Stimulated activated CD8-positive, alpha-beta memory T cell treated with anti-CD3 and anti-CD28 coated beads, Interleukin-15, amount 100 ng/mL, for 4 hours (primary cell): Measurements from ENCODE around the gene SYPL1.

Source experiments
- DNase-seq, 2 donors: peaks; one replicate each; pipeline ENCODE4 v3.0.0-alpha.2; 2020; ENCODE audit warnings: low read depth in 2 of 2

Gene SYPL1

GRCh38 chr7:106121189-106121810 is 9.2 kb upstream of the SYPL1 start:
- DNase-seq: no peak

DNA sequence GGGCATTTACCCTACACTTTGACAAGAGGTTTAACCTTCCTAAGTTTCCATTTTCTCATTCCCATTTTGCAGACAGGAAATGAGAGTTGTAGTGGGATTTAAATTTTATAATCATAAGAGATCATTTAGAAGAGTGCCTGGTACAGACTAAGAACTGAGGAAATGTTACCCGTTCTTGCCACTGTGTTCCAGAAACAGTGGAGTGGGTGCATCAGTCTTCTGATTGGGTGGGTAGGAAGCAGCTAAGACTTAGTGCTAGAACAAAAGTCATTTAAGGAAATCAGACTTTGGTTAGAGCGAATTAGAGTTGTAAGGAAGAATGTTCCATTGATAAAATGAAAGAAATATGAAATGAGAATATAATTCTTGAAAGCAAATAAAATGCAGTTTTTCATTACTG is 8.4 kb upstream of the SYPL1 start:
- no peak for DNase-seq

- no peak for DNase-seq
Observed at GRCh38 chr7:106119719-106120118, 7.6 kb upstream of the SYPL1 start.

DNA sequence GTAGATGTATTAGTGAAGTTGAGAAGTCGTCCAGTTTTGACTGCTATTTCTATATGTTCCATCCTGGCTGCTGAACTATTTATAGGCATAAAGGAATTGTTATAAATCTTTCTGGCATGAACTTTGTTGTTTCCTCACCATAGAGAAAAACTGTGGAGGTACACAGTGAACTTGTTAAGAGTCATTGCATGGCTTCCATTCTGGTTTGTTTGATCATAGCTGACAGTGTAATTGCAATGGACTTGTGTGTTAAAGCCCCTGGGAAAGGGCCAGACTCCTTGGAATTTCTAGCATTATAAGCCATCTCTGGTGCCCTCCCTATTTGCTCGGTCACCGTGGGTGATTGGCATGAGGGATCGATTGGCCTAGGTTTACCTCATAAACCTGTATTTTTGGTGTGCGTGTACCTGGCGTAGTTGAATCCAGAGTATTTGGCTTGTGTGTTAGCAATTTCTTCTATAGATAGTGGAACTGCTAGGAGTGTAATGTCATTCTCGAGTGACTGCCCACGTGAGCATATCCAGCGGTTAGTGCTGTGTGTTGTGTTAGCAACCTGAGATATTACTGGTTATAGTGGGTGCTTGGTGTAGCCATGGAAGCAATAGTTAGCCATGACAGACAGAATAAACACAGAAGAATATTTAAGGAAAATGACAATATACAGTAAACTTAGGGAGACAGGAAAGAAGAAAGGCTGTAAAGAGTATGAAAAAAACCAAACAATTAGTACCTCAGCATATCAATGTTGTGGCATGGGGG is 5.9 kb upstream of the SYPL1 start:
- DNase-seq: no peak

DNA sequence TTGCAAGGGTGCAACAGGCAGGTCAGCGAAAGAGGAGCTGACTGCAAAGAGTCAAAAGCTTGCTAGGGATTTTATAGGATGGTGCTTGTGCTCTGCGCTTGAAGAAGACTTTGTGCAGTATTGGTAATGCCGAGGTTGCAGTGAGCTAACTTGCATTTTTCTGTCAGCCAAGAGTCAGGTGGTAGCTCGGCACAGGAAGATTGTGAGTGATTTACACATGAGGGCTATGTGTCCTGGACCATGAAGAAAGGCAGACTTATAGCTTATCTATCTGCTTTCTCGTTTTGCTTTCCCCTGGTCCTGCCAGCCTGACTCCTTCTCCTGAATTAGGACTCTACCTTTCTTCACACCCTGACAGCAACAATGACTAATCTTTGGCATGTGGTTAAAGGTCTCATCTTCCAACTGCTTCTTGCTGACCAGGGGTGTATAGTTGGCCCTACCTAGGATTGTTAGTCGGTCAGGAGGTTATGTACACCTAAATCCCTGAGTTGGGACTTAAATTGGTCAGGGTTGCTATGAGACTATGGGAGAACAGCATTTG is 4.1 kb upstream of the SYPL1 start:
- DNase-seq: no peak

GRCh38 chr7:106114716-106115383 is 2.7 kb upstream of the SYPL1 start:
- no peak for DNase-seq

DNA sequence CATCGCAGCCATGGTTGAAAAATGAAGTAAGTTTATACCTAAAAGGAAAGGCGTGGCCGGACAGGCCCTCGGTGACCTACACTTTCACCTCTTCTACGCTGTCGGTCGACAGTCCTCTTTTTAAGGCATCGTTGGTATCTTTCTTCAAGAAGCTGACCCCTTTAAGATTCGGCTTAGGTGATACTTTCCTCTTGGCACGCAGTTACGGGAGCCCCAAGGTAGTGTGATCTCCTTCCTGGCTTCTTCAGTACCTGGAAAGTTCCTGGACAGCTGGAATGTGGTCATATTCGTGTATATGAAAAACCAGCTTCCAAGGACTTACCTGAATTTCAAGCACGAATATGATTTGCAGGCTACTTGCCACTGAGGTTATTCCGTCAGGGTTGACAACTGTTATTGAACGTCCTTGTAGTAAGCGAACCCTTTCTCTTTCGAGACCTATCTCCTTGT is 885 bp upstream of the SYPL1 start:
- no peak for DNase-seq

GRCh38 chr7:106111655-106112117 is 426 bp downstream of the SYPL1 start:
- no peak for DNase-seq

DNA sequence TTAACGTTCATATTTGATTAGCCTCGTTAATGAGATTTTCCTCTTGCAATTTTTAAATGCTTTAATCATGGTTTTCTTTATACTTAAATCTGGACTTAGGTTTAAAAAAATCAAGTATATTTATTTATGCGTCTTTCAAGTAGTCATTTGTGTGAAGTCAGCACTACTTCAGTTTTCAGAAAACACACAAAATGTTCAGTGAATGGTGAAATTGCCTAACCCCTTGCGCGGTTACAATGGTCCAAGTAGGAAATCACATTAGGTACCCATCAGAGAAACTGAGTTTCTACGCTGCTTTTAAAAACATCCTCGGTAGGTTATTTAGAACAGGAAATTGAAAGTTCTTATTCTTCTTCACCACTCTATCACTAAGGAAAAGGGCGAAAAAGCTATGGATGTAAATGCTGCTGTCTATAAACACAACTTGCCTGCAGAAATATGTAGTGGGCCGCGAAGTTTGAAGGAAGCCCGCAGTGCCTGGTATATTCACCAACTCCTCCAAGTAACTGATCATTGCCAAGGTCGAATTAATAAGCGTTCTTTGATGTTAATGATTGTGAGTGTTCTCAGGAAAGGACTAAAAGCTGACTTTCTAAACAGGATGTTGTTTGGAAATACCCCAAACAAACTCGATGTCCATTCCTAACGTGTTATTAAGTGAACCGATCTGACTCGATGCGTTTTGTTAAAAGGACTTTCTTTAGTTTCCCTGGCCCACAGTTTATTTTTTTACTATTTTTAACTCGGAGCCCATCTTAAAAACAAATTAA is 1.0 kb downstream of the SYPL1 start:
- no peak for DNase-seq

DNA sequence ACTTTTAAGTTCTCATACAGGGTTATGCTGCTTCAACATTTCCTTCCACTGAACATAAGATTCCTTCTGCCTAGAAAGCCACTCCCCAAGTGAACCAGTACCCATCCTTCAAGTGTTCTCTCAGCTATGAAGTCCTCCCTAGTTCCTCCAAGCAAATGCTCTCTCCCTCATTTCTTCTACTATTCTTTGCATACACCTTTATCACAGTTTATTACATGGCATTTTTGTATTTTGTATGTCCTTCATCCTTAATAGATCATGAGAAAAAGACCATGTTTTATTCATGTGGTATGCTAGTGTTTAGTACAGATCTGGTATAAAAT is 1.9 kb downstream of the SYPL1 start:
- DNase-seq: no peak

- no peak for DNase-seq
Observed at GRCh38 chr7:106109521-106110237, 2.4 kb downstream of the SYPL1 start.

- no peak for DNase-seq
Observed at GRCh38 chr7:106108991-106109390, 3.1 kb downstream of the SYPL1 start.

- DNase-seq: no peak
Observed at GRCh38 chr7:106104721-106105260, 7.3 kb downstream of the SYPL1 start.

- DNase-seq: no peak
Observed at GRCh38 chr7:106102387-106102966, 9.6 kb downstream of the SYPL1 start.

DNA sequence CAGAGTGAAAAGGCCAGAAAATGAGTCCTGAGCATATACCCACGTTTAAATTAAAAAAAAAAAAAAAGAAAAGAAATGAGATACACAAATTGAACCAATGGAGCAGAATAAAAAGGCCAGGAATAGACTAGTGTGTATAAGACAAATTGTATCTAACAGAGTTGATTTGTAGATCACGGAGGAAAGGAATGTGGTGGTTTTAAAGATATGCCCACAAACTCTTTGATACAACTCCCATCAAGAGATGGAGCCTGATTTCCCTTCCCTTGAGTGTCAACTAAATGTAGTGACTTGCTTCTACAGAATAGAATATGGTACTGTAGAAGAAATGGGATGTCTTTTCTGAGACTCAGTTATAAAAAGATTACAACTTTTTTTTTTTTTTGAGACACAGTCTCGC is 10.4 kb downstream of the SYPL1 start:
- no peak for DNase-seq

DNA sequence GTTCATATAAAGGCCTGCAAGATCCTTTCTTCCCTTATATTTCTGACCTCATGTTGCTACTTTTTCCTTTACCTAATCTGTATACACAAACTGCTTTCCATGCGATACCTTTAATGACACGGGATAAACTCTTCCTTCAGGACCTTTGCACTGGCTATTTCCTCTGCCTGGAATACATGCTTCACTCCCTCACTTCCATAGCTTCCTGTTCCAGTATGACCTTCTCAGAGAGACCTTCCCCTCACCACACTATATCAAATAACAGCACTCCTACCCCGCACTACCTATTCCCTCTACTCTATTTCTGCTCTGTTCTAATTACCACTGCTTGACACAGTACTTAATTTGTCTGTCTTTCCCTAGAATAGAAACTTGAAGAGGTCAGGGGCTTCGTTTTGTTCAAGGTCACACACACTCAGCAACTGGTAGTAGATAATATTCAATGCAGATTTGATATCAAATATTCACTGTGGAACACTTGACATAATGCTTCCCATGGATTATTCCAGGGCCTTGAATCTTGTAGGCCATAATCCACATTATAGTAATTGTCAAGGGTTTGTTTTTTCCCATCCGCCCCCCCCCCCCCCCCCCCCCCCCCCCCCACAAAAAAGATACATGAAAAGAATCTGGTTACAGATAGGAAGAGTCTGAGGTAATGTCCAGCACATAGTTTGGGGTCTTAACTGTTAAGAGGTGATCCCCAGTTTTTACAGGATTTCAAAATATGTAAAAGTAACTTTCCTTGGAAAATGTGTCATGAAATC is 11.1 kb downstream of the SYPL1 start:
- DNase-seq: no peak

DNA sequence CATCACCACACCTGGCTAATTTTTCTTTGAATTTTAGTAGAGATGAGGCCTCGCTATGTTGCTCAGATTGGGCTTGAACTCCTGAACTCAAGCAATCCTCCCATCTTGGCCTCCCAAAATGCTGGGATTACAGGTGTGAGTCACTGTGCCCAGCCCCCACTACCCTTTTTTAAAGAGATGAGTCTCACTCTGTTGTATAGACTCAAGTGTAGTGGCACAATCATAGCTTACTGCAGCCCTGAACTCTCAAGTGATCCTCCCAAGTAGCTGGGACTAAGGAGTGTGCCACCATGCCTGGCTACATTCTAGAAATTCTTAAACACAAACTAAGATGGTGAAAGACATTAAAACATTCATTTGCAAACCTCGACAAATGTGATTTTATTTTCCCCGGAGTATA is 12.6 kb downstream of the SYPL1 start:
- no peak for DNase-seq

- no peak for DNase-seq
Observed at GRCh38 chr7:106098889-106099288, 13.2 kb downstream of the SYPL1 start.

DNA sequence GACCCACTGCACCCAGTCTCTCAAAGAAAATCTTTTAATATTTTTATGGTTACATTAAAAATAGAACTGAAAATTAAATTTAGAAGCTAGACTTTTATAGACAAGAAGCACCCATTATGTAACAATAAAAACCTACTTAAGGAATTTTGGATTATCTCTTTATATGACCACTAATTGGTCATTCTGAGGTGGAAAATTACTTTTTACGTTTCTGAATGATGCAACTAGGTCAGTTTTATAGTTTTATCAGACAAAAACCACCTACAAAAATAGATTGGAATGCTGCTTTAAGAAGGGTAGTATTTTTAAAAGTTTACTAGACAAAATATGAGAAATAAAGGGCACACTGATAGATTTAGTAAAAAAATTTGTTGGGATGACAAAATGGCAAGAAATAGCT is 16.5 kb downstream of the SYPL1 start:
- DNase-seq: no peak

GRCh38 chr7:106094780-106095179 is 17.3 kb downstream of the SYPL1 start:
- no peak for DNase-seq
